GM23338 (cell line): ENCODE data around the gene SHISAL1. TPM values are rescaled to one million over a fixed set of nuclear protein-coding genes. Genes with fewer than 3 reads are reported as not detected.

ENCODE experiments used
- ATAC-seq: fragments of 200-7000 bp; cut with Tn5 transposase; 3 replicates; pipeline ENCODE4 v1.9.1; 2020
- DNase-seq: peaks from one replicate; pipeline ENCODE4 v3.0.0-alpha.2; 2015; ENCODE audit warnings: low spot score
- H2AFZ ChIP-seq: fragments of 200-600 bp; sonication (generic); 2 replicates; pipeline ENCODE4 v1.8.0; 2016; ENCODE audit warnings: antibody characterized with exemption, mild to moderate bottlenecking, moderate library complexity
- H3F3A ChIP-seq: fragments of 200-600 bp; sonication (generic); replicated peaks from 2 replicates; pipeline ENCODE4 v1.8.0; 2017; ENCODE audit warnings: antibody characterized with exemption, mixed run types, low read depth
- H3K27ac ChIP-seq: fragments of 200-600 bp; sonication (generic); 2 replicates; pipeline ENCODE4 v1.6.1; 2016; ENCODE audit warnings: low read depth
- H3K27me3 ChIP-seq: fragments of 200-600 bp; sonication (generic); 2 replicates; pipeline ENCODE4 v1.8.0; 2016; ENCODE audit warnings: mild to moderate bottlenecking, mixed run types, moderate library complexity; ENCODE audit not compliant: insufficient read depth
- H3K36me3 ChIP-seq: fragments of 200-600 bp; sonication (generic); 2 replicates; pipeline ENCODE4 v1.8.0; 2016; ENCODE audit warnings: mild to moderate bottlenecking; ENCODE audit not compliant: insufficient read depth
- H3K4me1 ChIP-seq: fragments of 200-600 bp; sonication (generic); 2 replicates; pipeline ENCODE4 v1.8.0; 2016; ENCODE audit warnings: mild to moderate bottlenecking, moderate library complexity; ENCODE audit not compliant: insufficient read depth
- H3K4me2 ChIP-seq: fragments of 200-600 bp; sonication (generic); 2 replicates; pipeline ENCODE4 v1.7.1; 2017; ENCODE audit warnings: mixed run types
- H3K4me3 ChIP-seq: fragments of 200-600 bp; sonication (generic); 2 replicates; pipeline ENCODE4 v1.6.1; 2016; ENCODE audit warnings: mixed run types
- H3K79me2 ChIP-seq: fragments of 200-600 bp; sonication (generic); replicated peaks from 2 replicates; pipeline ENCODE4 v1.8.0; 2017; ENCODE audit warnings: mild to moderate bottlenecking; ENCODE audit not compliant: insufficient read depth
- H3K9me2 ChIP-seq: fragments of 200-600 bp; sonication (generic); 2 replicates; pipeline ENCODE4 v1.8.0; 2017; ENCODE audit not compliant: insufficient read depth
- H4K20me1 ChIP-seq: fragments of 200-600 bp; sonication (generic); replicated peaks from 2 replicates; pipeline ENCODE4 v1.8.0; 2017; ENCODE audit warnings: mild to moderate bottlenecking; ENCODE audit not compliant: insufficient read depth
- H3K27ac Mint-ChIP-seq: 2 replicates; pipeline ENCODE4 v1.8.0; 2020; ENCODE audit warnings: inconsistent platforms, mild to moderate bottlenecking, moderate library complexity, mixed read lengths
- H3K27me3 Mint-ChIP-seq: 3 replicates; pipeline ENCODE4 v1.8.0; 2022; ENCODE audit warnings: low read depth, mild to moderate bottlenecking, moderate library complexity, mixed read lengths, inconsistent platforms; ENCODE audit not compliant: insufficient read depth, poor library complexity
- H3K36me3 Mint-ChIP-seq: 3 replicates; pipeline ENCODE4 v1.8.0; 2021; ENCODE audit warnings: low read depth, mild to moderate bottlenecking, inconsistent platforms, moderate library complexity, mixed read lengths
- H3K4me1 Mint-ChIP-seq: 3 replicates; pipeline ENCODE4 v1.8.0; 2020; ENCODE audit warnings: mild to moderate bottlenecking, inconsistent platforms, mixed read lengths
- H3K4me3 Mint-ChIP-seq: 3 replicates; pipeline ENCODE4 v1.8.0; 2021; ENCODE audit warnings: moderate library complexity, mild to moderate bottlenecking, inconsistent platforms, mixed read lengths
- H3K9me3 Mint-ChIP-seq: 3 replicates; pipeline ENCODE4 v1.8.0; 2020; ENCODE audit warnings: moderate library complexity, mild to moderate bottlenecking, inconsistent platforms, mixed read lengths
- CREB1 ChIP-seq: fragments of 250-450 bp; sonication (Bioruptor Pico); IDR thresholded peaks from 2 replicates; pipeline ENCODE4 v1.5.0; 2020; ENCODE audit warnings: low read depth, mild to moderate bottlenecking, moderate library complexity
- EZH2 ChIP-seq: fragments of 200-600 bp; sonication (generic); IDR thresholded peaks from one replicate; pipeline ENCODE4 v1.8.0; 2017; ENCODE audit warnings: antibody characterized with exemption, mild to moderate bottlenecking, low read depth; ENCODE audit not compliant: unreplicated experiment
- EZH2phosphoT487 ChIP-seq: fragments of 200-600 bp; sonication (generic); IDR thresholded peaks from one replicate; pipeline ENCODE4 v1.8.1; 2018; ENCODE audit warnings: antibody characterized with exemption; ENCODE audit not compliant: unreplicated experiment
- JUNB ChIP-seq: IDR thresholded peaks from one replicate; pipeline ENCODE4 v1.6.1; 2016; ENCODE audit warnings: antibody characterized with exemption; ENCODE audit not compliant: unreplicated experiment
- NANOG ChIP-seq: IDR thresholded peaks from 2 replicates; pipeline ENCODE4 v1.6.1; 2016; ENCODE audit warnings: antibody characterized with exemption, borderline replicate concordance
- POLR2AphosphoS5 ChIP-seq: IDR thresholded peaks from 2 replicates; pipeline ENCODE4 v1.6.1; 2016; ENCODE audit warnings: antibody characterized with exemption, low read depth
- STAT1 ChIP-seq: IDR thresholded peaks from one replicate; pipeline ENCODE4 v1.6.1; 2016; ENCODE audit warnings: antibody characterized with exemption; ENCODE audit not compliant: unreplicated experiment
- ZNF114 ChIP-seq: fragments of 250-450 bp; sonication (Bioruptor Pico); IDR thresholded peaks from 2 replicates; pipeline ENCODE4 v1.5.0; 2020; ENCODE audit warnings: mild to moderate bottlenecking, moderate library complexity
- ZNF331 ChIP-seq: fragments of 250-450 bp; sonication (Bioruptor Pico); IDR thresholded peaks from 2 replicates; pipeline ENCODE4 v1.5.0; 2020; ENCODE audit warnings: low read depth, mild to moderate bottlenecking, moderate library complexity
- polyA plus RNA-seq: library from polyadenylated mRNA; unstranded; fragments of >200 nt; fragmentation: Nextera tagmentation; extraction: Ambion mirVana; gene quantifications from 2 replicates; pipeline ENCODE4 v1.2.1, GENCODE V29; 2016
- total RNA-seq: library from RNA; depleted of rRNA; stranded (reverse); fragments of >200 nt; shearing (Covaris generic); gene quantifications from 2 replicates; pipeline ENCODE4 v1.2.3, GENCODE V29; 2014
- TF ChIP-seq, protein P1 (sequence below), 2 experiments: fragments of 200-600 bp in 1 of 2; sonication (generic) in 1 of 2; conservative IDR thresholded peaks; 2 replicates each; pipeline versions ENCODE4 v1.5.1 to v1.6.1; 2016 to 2017; ENCODE audit warnings: antibody characterized with exemption in 2 of 2, low read depth in 2 of 2, mild to moderate bottlenecking in 2 of 2, moderate library complexity in 1 of 2
- TF ChIP-seq, protein P2 (sequence below): fragments of 250-450 bp; sonication (Bioruptor Pico); IDR thresholded peaks from 2 replicates; pipeline ENCODE4 v1.5.0; 2020; ENCODE audit warnings: mild to moderate bottlenecking, moderate library complexity
- TF ChIP-seq, protein P3 (sequence below): IDR thresholded peaks from one replicate; pipeline ENCODE4 v1.6.1; 2018; ENCODE audit warnings: antibody characterized with exemption; ENCODE audit not compliant: unreplicated experiment
- TF ChIP-seq, protein P4 (sequence below): IDR thresholded peaks from 2 replicates; pipeline ENCODE4 v1.6.1; 2016; ENCODE audit warnings: antibody characterized with exemption

SHISAL1 gene
- total and polyA plus RNA-seq, 2 experiments from 2014 or later, result 0.71 to 3.4 TPM

DNA sequence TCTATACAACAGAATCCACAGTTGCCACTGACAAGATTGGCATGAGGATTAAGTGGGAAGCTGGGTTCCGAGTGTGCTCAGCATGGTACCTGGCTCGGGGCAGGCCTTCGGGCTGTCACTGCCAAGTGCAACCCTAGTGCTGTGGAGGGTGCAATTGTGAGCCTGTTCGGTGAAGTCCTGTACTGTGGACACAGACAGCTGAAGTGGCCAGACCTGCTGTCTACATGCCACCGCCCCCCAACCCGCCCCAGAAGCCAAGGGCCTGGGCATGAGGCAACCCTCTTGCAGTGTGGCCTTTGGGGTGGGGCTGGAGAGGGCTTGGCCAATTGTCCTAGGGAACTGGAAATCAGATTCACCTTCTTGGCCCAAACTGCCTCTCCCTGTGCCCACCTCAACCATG is 15.6 kb upstream of the SHISAL1 start:
- Mint-ChIP-seq H3K27ac (no peak overlapping the region), H3K27me3 (peaks cover 28% of the 10 kb centered on the region), H3K36me3 (no peaks in the 10 kb centered on the region; the same call in 2 of the 3 replicates), H3K9me3 (no peaks in the 10 kb centered on the region; the same call in 2 of the 3 replicates), H3K4me3 (no peak overlapping the region), H3K4me1 (peaks cover 39% of the 10 kb centered on the region)
- Histone ChIP-seq H3K27ac (no peak overlapping the region), H4K20me1 (no peaks in the 10 kb centered on the region), H3K79me2 (no peaks in the 10 kb centered on the region), H3K36me3 (no peaks in the 10 kb centered on the region), H3K27me3 (peaks cover 31% of the 10 kb centered on the region), H3K4me3 (no peak overlapping the region), H3K4me1 (peaks cover 13% of the 10 kb centered on the region), H2AFZ (no peak overlapping the region), H3F3A (no peaks in the 10 kb centered on the region), H3K4me2 (no peak overlapping the region), H3K9me2 (0 out of 2 replicates have a peak, but pooled peaks cover 3% of the 10 kb centered on the region)
- ATAC-seq, result no peak
- no peak for TF ChIP-seq JUNB
- TF ChIP-seq EZH2, result no peak
- TF ChIP-seq, protein P1, sequence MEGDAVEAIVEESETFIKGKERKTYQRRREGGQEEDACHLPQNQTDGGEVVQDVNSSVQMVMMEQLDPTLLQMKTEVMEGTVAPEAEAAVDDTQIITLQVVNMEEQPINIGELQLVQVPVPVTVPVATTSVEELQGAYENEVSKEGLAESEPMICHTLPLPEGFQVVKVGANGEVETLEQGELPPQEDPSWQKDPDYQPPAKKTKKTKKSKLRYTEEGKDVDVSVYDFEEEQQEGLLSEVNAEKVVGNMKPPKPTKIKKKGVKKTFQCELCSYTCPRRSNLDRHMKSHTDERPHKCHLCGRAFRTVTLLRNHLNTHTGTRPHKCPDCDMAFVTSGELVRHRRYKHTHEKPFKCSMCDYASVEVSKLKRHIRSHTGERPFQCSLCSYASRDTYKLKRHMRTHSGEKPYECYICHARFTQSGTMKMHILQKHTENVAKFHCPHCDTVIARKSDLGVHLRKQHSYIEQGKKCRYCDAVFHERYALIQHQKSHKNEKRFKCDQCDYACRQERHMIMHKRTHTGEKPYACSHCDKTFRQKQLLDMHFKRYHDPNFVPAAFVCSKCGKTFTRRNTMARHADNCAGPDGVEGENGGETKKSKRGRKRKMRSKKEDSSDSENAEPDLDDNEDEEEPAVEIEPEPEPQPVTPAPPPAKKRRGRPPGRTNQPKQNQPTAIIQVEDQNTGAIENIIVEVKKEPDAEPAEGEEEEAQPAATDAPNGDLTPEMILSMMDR (conservative IDR thresholded peaks at IDR 0.05; ENCODE audit: low read depth in 2 of 2), result no peak
- TF ChIP-seq CREB1 (CRISPR knock-in tag), result no peak
- TF ChIP-seq STAT1, result no peak
- no peak for TF ChIP-seq ZNF114 (CRISPR knock-in tag)
- TF ChIP-seq NANOG, result no peak
- no peak for TF ChIP-seq EZH2phosphoT487
- TF ChIP-seq, protein P2, sequence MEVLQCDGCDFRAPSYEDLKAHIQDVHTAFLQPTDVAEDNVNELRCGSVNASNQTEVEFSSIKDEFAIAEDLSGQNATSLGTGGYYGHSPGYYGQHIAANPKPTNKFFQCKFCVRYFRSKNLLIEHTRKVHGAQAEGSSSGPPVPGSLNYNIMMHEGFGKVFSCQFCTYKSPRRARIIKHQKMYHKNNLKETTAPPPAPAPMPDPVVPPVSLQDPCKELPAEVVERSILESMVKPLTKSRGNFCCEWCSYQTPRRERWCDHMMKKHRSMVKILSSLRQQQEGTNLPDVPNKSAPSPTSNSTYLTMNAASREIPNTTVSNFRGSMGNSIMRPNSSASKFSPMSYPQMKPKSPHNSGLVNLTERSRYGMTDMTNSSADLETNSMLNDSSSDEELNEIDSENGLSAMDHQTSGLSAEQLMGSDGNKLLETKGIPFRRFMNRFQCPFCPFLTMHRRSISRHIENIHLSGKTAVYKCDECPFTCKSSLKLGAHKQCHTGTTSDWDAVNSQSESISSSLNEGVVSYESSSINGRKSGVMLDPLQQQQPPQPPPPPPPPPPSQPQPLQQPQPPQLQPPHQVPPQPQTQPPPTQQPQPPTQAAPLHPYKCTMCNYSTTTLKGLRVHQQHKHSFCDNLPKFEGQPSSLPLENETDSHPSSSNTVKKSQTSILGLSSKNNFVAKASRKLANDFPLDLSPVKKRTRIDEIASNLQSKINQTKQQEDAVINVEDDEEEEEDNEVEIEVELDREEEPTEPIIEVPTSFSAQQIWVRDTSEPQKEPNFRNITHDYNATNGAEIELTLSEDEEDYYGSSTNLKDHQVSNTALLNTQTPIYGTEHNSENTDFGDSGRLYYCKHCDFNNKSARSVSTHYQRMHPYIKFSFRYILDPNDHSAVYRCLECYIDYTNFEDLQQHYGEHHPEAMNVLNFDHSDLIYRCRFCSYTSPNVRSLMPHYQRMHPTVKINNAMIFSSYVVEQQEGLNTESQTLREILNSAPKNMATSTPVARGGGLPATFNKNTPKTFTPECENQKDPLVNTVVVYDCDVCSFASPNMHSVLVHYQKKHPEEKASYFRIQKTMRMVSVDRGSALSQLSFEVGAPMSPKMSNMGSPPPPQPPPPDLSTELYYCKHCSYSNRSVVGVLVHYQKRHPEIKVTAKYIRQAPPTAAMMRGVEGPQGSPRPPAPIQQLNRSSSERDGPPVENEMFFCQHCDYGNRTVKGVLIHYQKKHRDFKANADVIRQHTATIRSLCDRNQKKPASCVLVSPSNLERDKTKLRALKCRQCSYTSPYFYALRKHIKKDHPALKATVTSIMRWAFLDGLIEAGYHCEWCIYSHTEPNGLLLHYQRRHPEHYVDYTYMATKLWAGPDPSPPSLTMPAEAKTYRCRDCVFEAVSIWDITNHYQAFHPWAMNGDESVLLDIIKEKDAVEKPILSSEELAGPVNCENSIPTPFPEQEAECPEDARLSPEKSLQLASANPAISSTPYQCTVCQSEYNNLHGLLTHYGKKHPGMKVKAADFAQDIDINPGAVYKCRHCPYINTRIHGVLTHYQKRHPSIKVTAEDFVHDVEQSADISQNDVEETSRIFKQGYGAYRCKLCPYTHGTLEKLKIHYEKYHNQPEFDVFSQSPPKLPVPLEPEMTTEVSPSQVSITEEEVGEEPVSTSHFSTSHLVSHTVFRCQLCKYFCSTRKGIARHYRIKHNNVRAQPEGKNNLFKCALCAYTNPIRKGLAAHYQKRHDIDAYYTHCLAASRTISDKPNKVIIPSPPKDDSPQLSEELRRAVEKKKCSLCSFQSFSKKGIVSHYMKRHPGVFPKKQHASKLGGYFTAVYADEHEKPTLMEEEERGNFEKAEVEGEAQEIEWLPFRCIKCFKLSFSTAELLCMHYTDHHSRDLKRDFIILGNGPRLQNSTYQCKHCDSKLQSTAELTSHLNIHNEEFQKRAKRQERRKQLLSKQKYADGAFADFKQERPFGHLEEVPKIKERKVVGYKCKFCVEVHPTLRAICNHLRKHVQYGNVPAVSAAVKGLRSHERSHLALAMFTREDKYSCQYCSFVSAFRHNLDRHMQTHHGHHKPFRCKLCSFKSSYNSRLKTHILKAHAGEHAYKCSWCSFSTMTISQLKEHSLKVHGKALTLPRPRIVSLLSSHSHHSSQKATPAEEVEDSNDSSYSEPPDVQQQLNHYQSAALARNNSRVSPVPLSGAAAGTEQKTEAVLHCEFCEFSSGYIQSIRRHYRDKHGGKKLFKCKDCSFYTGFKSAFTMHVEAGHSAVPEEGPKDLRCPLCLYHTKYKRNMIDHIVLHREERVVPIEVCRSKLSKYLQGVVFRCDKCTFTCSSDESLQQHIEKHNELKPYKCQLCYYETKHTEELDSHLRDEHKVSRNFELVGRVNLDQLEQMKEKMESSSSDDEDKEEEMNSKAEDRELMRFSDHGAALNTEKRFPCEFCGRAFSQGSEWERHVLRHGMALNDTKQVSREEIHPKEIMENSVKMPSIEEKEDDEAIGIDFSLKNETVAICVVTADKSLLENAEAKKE, result no peak
- TF ChIP-seq ZNF331 (CRISPR knock-in tag), result no peak
- TF ChIP-seq, protein P3, sequence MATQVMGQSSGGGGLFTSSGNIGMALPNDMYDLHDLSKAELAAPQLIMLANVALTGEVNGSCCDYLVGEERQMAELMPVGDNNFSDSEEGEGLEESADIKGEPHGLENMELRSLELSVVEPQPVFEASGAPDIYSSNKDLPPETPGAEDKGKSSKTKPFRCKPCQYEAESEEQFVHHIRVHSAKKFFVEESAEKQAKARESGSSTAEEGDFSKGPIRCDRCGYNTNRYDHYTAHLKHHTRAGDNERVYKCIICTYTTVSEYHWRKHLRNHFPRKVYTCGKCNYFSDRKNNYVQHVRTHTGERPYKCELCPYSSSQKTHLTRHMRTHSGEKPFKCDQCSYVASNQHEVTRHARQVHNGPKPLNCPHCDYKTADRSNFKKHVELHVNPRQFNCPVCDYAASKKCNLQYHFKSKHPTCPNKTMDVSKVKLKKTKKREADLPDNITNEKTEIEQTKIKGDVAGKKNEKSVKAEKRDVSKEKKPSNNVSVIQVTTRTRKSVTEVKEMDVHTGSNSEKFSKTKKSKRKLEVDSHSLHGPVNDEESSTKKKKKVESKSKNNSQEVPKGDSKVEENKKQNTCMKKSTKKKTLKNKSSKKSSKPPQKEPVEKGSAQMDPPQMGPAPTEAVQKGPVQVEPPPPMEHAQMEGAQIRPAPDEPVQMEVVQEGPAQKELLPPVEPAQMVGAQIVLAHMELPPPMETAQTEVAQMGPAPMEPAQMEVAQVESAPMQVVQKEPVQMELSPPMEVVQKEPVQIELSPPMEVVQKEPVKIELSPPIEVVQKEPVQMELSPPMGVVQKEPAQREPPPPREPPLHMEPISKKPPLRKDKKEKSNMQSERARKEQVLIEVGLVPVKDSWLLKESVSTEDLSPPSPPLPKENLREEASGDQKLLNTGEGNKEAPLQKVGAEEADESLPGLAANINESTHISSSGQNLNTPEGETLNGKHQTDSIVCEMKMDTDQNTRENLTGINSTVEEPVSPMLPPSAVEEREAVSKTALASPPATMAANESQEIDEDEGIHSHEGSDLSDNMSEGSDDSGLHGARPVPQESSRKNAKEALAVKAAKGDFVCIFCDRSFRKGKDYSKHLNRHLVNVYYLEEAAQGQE, result no peak
- TF ChIP-seq, protein P4, sequence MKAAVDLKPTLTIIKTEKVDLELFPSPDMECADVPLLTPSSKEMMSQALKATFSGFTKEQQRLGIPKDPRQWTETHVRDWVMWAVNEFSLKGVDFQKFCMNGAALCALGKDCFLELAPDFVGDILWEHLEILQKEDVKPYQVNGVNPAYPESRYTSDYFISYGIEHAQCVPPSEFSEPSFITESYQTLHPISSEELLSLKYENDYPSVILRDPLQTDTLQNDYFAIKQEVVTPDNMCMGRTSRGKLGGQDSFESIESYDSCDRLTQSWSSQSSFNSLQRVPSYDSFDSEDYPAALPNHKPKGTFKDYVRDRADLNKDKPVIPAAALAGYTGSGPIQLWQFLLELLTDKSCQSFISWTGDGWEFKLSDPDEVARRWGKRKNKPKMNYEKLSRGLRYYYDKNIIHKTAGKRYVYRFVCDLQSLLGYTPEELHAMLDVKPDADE, result no peak
- TF ChIP-seq POLR2AphosphoS5, result no peak
- no peak for DNase-seq
